SU-DHL-6 (cell line): ENCODE results near the gene POLR1A.

Source experiments
- H2AFZ ChIP-seq: fragments of 200-600 bp; sonication (generic); 2 replicates; pipeline ENCODE4 v1.6.1; 2014; ENCODE audit warnings: low read depth, mild to moderate bottlenecking, moderate library complexity, mixed read lengths, antibody characterized with exemption, low read length; ENCODE audit not compliant: severe bottlenecking
- H3F3A ChIP-seq: fragments of 200-600 bp; shearing (Covaris generic); 2 replicates; pipeline ENCODE4 v1.6.0; 2016; ENCODE audit warnings: antibody characterized with exemption, mild to moderate bottlenecking; ENCODE audit not compliant: insufficient read depth
- H3K27ac ChIP-seq: fragments of 200-600 bp; sonication (generic); 2 replicates; pipeline ENCODE4 v1.5.1; 2016; ENCODE audit warnings: low read depth, mild to moderate bottlenecking, low read length, moderate library complexity, mixed read lengths
- H3K27me3 ChIP-seq: fragments of 200-600 bp; sonication (generic), shearing (Covaris generic); 2 replicates; pipeline ENCODE4 v1.6.0; 2014; ENCODE audit warnings: mild to moderate bottlenecking, low read length
- H3K36me3 ChIP-seq: fragments of 200-600 bp; sonication (generic); 2 replicates; pipeline ENCODE4 v1.6.1; 2014; ENCODE audit warnings: mild to moderate bottlenecking, low read length, mixed read lengths
- H3K4me2 ChIP-seq: fragments of 300-600, 200-600 bp; shearing (Covaris generic), sonication (generic); 2 replicates; pipeline ENCODE4 v1.6.0; 2014; ENCODE audit warnings: low read length, low read depth, mild to moderate bottlenecking; ENCODE audit not compliant: poor library complexity, severe bottlenecking
- H3K4me3 ChIP-seq: fragments of 200-600 bp; sonication (generic); 2 replicates; pipeline ENCODE4 v1.5.1; 2014; ENCODE audit warnings: antibody characterized with exemption, low read length, mild to moderate bottlenecking, mixed read lengths; ENCODE audit not compliant: insufficient read depth, poor library complexity, severe bottlenecking
- H3K79me2 ChIP-seq: fragments of 200-600 bp; sonication (generic); 2 replicates; pipeline ENCODE4 v1.6.1; 2014; ENCODE audit warnings: mild to moderate bottlenecking, low read length, moderate library complexity; ENCODE audit not compliant: insufficient read depth
- H3K9ac ChIP-seq: fragments of 200-600 bp; sonication (generic); 2 replicates; pipeline ENCODE4 v1.7.0; 2014; ENCODE audit warnings: mild to moderate bottlenecking, low read length
- H3K9me2 ChIP-seq: fragments of 200-600 bp; sonication (generic); replicated peaks from 2 replicates; pipeline ENCODE4 v1.6.1; 2014; ENCODE audit warnings: low read length; ENCODE audit not compliant: insufficient read depth
- H3K9me3 ChIP-seq: fragments of 200-600 bp; sonication (generic); 2 replicates; pipeline ENCODE4 v1.6.1; 2014; ENCODE audit warnings: low read length, mixed read lengths; ENCODE audit not compliant: insufficient read depth
- H4K20me1 ChIP-seq: fragments of 200-600 bp; sonication (generic); 2 replicates; pipeline ENCODE4 v1.6.1; 2014; ENCODE audit warnings: low read depth, mild to moderate bottlenecking, antibody characterized with exemption, low read length, moderate library complexity, mixed read lengths
- CTCF ChIP-seq: fragments of 200-600 bp; sonication (generic); IDR thresholded peaks from one replicate; pipeline ENCODE4 v1.5.1; 2017; ENCODE audit warnings: antibody characterized with exemption, mild to moderate bottlenecking, low read length, moderate library complexity; ENCODE audit not compliant: insufficient read depth, poor library complexity, severe bottlenecking
- EZH2phosphoT487 ChIP-seq: fragments of 200-600 bp; sonication (generic), shearing (Covaris generic); conservative IDR thresholded peaks from 2 replicates; pipeline ENCODE4 v1.6.1; 2018; ENCODE audit warnings: mild to moderate bottlenecking, antibody characterized with exemption, low read length, moderate library complexity, mixed read lengths

Gene POLR1A

GRCh38 chr2:86066007-86066578 lies 39.6 kb downstream of the POLR1A start:
- Histone ChIP-seq H3K79me2 (no peaks in the 10 kb centered on the region), H3K27ac (no peak overlapping the region), H4K20me1 (no peaks in the 10 kb centered on the region), H3F3A (no peaks in the 10 kb centered on the region), H3K9me3 (no peaks in the 10 kb centered on the region), H3K4me3 (no peak overlapping the region), H3K9me2 (no peaks in the 10 kb centered on the region), H3K27me3 (no peaks in the 10 kb centered on the region), H3K9ac (no peak overlapping the region), H3K36me3 (peaks cover 52% of the 10 kb centered on the region), H2AFZ (no peak overlapping the region), H3K4me2 (no peak overlapping the region)
- TF ChIP-seq EZH2phosphoT487 (no peak), CTCF (no peak)

GRCh38 chr2:86065512-86065911 lies 40.2 kb downstream of the POLR1A start:
- no peak overlapping the region for H3K4me2 ChIP-seq
- H3K27me3 ChIP-seq, result no peaks in the 10 kb centered on the region
- H3K36me3 ChIP-seq, result peaks cover 47% of the 10 kb centered on the region
- H4K20me1 ChIP-seq, result no peaks in the 10 kb centered on the region
- H3F3A ChIP-seq, result no peaks in the 10 kb centered on the region
- no peak overlapping the region for H2AFZ ChIP-seq
- no peaks in the 10 kb centered on the region for H3K9me2 ChIP-seq
- TF ChIP-seq EZH2phosphoT487, result no peak
- no peak for TF ChIP-seq CTCF
- no peaks in the 10 kb centered on the region for H3K9me3 ChIP-seq
- no peak overlapping the region for H3K27ac ChIP-seq
- H3K4me3 ChIP-seq, result no peak overlapping the region
- no peak overlapping the region for H3K9ac ChIP-seq
- no peaks in the 10 kb centered on the region for H3K79me2 ChIP-seq

- no peaks in the 10 kb centered on the region for H4K20me1 ChIP-seq
- H3K27ac ChIP-seq, result no peak overlapping the region
- H3K4me2 ChIP-seq, result no peak overlapping the region
- no peak overlapping the region for H3K4me3 ChIP-seq
- H2AFZ ChIP-seq, result no peak overlapping the region
- H3K9me3 ChIP-seq, result no peaks in the 10 kb centered on the region
- no peaks in the 10 kb centered on the region for H3K27me3 ChIP-seq
- H3F3A ChIP-seq, result no peaks in the 10 kb centered on the region
- no peaks in the 10 kb centered on the region for H3K79me2 ChIP-seq
- no peaks in the 10 kb centered on the region for H3K9me2 ChIP-seq
- no peak for TF ChIP-seq EZH2phosphoT487
- TF ChIP-seq CTCF, result no peak
- H3K9ac ChIP-seq, result no peak overlapping the region
- H3K36me3 ChIP-seq, result peaks cover 40% of the 10 kb centered on the region
These were observed 41.7 kb downstream of the POLR1A start for GRCh38 chr2:86064006-86064405.
